ENCODE measurements around the gene SOX15. TPM values are rescaled to one million over a fixed set of nuclear protein-coding genes. Genes with fewer than 3 reads are reported as not detected.

The SOX15 gene
- total and polyA plus RNA-seq, 2 of the 4 experiments (the other 2 are of a cell fraction), result 0.18 to 0.62 TPM

GRCh38 chr17:7561589-7562207 lies 28.2 kb downstream of the SOX15 start, which contains the start of gene SENP3:
TSS of gene SENP3 (plus strand) at chr17:7561919. CDS start at chr17:7563077, 1,158 bp downstream.
- Histone ChIP-seq H2BK120ac (ENCODE audit: low read depth, low read length) (no peak within 1 kb of the TSS), H2BK5ac (ENCODE audit: low read depth, low read length, poor library complexity, severe bottlenecking) (peak within 1 kb of the TSS; percentile 61), H3K14ac (replicated peaks; ENCODE audit: low read depth, low read length) (peak within 1 kb of the TSS; percentile 70; the same call in 1 of the 2 replicates), H3K4me2 (ENCODE audit: low read depth, low read length) (peak within 1 kb of the TSS; percentile 98), H4K91ac (ENCODE audit: insufficient read depth, low read depth, low read length) (peak within 1 kb of the TSS; percentile 54), H3K4me3 (ENCODE audit: insufficient read depth, low read depth, low read length) (peak within 1 kb of the TSS; percentile 79), H3K56ac (ENCODE audit: extremely low read depth, insufficient read depth, low read length) (peak within 1 kb of the TSS; percentile 68; the same call in 1 of the 2 replicates), H2BK15ac (ENCODE audit: low read depth, low read length) (peak within 1 kb of the TSS; percentile 51; the same call in 1 of the 3 replicates), H3K36me3 (ENCODE audit: control insufficient read depth, insufficient read depth, low read length) (peaks cover 20% of the 10 kb centered on the region), H3K9me3 (ENCODE audit: control insufficient read depth, insufficient read depth, low read length) (no peaks in the 10 kb centered on the region), H2AK9ac (replicated peaks; ENCODE audit: low read depth, low read length, poor library complexity) (peak within 1 kb of the TSS; percentile 100), H4K8ac (ENCODE audit: low read depth in 2 of 2, low read length in 2 of 2) (peak within 1 kb of the TSS; percentile 73 to 91), H4K5ac (ENCODE audit: low read depth, low read length) (peak within 1 kb of the TSS; percentile 19), H3K4ac (ENCODE audit: low read depth, low read length) (peak within 1 kb of the TSS; percentile 79), H3K27me3 (ENCODE audit: control insufficient read depth, insufficient read depth, low read length) (no peaks in the 10 kb centered on the region), H4K20me1 (ENCODE audit: insufficient read depth, low read length) (no peaks in the 10 kb centered on the region), H3K9me1 (ENCODE audit: insufficient read depth, low read length) (no peaks in the 10 kb centered on the region), H3K23ac (ENCODE audit: low read depth, low read length) (peak within 1 kb of the TSS; percentile 39; the same call in 1 of the 2 replicates), H3K9ac (ENCODE audit: low read depth, low read length) (peak within 1 kb of the TSS; percentile 75), H3K79me1 (ENCODE audit: low read depth in 1 of 2, low read length in 2 of 2) (peaks cover 25 to 30% of the 10 kb centered on the region in 2 experiments), H2AK5ac (ENCODE audit: low read depth, low read length) (peak within 1 kb of the TSS; percentile 98), H2AFZ (replicated peaks; ENCODE audit: low read length, poor library complexity) (peak within 1 kb of the TSS; percentile 99), H3K27ac (ENCODE audit: insufficient read depth, low read length) (peak within 1 kb of the TSS; percentile 84), H3K18ac (ENCODE audit: low read depth, low read length) (no peak within 1 kb of the TSS), H3K4me1 (ENCODE audit: control insufficient read depth, insufficient read depth, low read length) (peaks cover 9% of the 10 kb centered on the region), H2BK20ac (ENCODE audit: low read depth, low read length) (no peak within 1 kb of the TSS)
- TF ChIP-seq BHLHE40 (IDR thresholded peaks at IDR 0.05; ENCODE audit: low read depth, low read length) (0 out of 2 replicates have a peak, but pooled peaks have one; percentile 15), CEBPB (IDR thresholded peaks at IDR 0.05; ENCODE audit: low read depth, low read length) (no peak), USF2 (IDR thresholded peaks at IDR 0.05; ENCODE audit: low read depth, low read length) (peak; percentile 47; the same call in 1 of the 2 replicates), RAD21 (IDR thresholded peaks at IDR 0.05; ENCODE audit: low read length) (no peak), MXI1 (IDR thresholded peaks at IDR 0.05; ENCODE audit: borderline replicate concordance, low read depth, low read length) (peak; percentile 82; the same call in 1 of the 2 replicates), MAZ (IDR thresholded peaks at IDR 0.05; ENCODE audit: borderline replicate concordance, low read depth, low read length) (peak; percentile 82; the same call in 1 of the 2 replicates)
- BruUV-seq (replicated peaks), result no TSS peak
- intact Hi-C loops (cut with micrococcal nuclease), result loop anchor here (1.0 to 10.0 kb wide), 8 partner anchors 47 to 517 kb away; partner anchors contain the start of genes KCTD11, NEURL4, POLR2A and SLC16A11
- ChIA-PET POLR2A (ENCODE audit: unreplicated experiment) (interaction anchor here (1.1 kb wide), 1 partner anchor 22 kb away, joined by 3 read pairs; no protein-coding TSS in a partner anchor), CTCF (interaction anchor here (1.1 to 2.8 kb wide), 6 partner anchors 10 to 206 kb away, joined by 3 to 24 read pairs (median 10); partner anchors contain the start of gene TMEM95)
- peak; percentile 88 for DNase-seq
- 0% methylated on average over 45 of the region's 82 CpGs; no CpG with 5 or more reads in 1 of the 2 experiments for WGBS, 2 experiments (ENCODE audit: extremely low coverage in 2 of 2, insufficient read length in 1 of 2)
- ATAC-seq (ENCODE audit: low read depth), result peak; percentile 90
- in situ Hi-C loops (cut with MboI; ENCODE audit: low sequenced_read_pairs), result no loop called here
- dilution Hi-C loops (cut with HindIII; ENCODE audit: low sequenced_read_pairs, unreplicated experiment), result no loop called here
